ENCODE results near the gene SLC12A1.

DNA sequence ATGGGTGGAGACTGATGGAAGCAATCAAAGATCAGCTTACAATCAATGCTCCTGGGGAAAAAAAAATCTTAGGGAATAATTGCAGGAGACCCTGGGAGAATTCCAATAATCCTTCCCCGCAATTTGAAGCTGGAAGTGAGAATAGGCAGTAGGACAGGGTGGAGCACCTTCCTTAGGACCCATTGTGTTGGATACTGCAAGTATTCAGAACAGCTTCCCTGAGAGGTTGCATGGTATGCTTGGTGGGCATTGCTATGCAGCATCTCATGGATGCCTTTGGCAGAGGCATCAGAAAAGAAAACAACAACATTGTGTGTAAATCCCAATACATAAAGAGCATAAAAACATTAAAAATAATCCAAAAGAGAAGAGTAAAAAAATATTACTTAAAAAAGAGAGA is 100.5 kb downstream of the SLC12A1 start:
- TF ChIP-seq, protein P1, sequence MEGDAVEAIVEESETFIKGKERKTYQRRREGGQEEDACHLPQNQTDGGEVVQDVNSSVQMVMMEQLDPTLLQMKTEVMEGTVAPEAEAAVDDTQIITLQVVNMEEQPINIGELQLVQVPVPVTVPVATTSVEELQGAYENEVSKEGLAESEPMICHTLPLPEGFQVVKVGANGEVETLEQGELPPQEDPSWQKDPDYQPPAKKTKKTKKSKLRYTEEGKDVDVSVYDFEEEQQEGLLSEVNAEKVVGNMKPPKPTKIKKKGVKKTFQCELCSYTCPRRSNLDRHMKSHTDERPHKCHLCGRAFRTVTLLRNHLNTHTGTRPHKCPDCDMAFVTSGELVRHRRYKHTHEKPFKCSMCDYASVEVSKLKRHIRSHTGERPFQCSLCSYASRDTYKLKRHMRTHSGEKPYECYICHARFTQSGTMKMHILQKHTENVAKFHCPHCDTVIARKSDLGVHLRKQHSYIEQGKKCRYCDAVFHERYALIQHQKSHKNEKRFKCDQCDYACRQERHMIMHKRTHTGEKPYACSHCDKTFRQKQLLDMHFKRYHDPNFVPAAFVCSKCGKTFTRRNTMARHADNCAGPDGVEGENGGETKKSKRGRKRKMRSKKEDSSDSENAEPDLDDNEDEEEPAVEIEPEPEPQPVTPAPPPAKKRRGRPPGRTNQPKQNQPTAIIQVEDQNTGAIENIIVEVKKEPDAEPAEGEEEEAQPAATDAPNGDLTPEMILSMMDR (IDR thresholded peaks at IDR 0.05) = no peak
- no peak for TF ChIP-seq POLR2A (IDR thresholded peaks at IDR 0.05; ENCODE audit: low read depth)
- no peak for TF ChIP-seq EP300 (IDR thresholded peaks at IDR 0.05)

Data from esophagus muscularis mucosa (tissue), 4 donors.